ENCODE measurements around the gene DCN. TPM values are rescaled to one million over a fixed set of nuclear protein-coding genes. Genes with fewer than 3 reads are reported as not detected.

DCN gene
- total RNA-seq, result 1.6 and 12.5 TPM in 2 replicates

- DNase-seq (ENCODE audit: low read depth), result no peak
- peak within 1 kb of the TSS; percentile 43 for H3K4me3 ChIP-seq (ENCODE audit: low read depth, low read length)
- TF ChIP-seq CTCF (conservative IDR thresholded peaks at IDR 0.05; ENCODE audit: low read depth, low read length), result no peak
These were observed at the start of gene DCN for GRCh38 chr12:91182636-91183455. Gene DCN (minus strand): TSS chr12:91182817. CDS start chr12:91178552, 4,265 bp downstream.

GRCh38 chr12:91230841-91231240 is 48.2 kb upstream of the DCN start:
- H3K4me3 ChIP-seq (ENCODE audit: low read depth, low read length), result no peak overlapping the region
- no peak for TF ChIP-seq CTCF (conservative IDR thresholded peaks at IDR 0.05; ENCODE audit: low read depth, low read length)
- no peak for DNase-seq (ENCODE audit: low read depth)

GRCh38 chr12:91226951-91227350 is 44.3 kb upstream of the DCN start:
- TF ChIP-seq CTCF (conservative IDR thresholded peaks at IDR 0.05; ENCODE audit: low read depth, low read length), result no peak
- no peak overlapping the region for H3K4me3 ChIP-seq (ENCODE audit: low read depth, low read length)
- no peak for DNase-seq (ENCODE audit: low read depth)

GRCh38 chr12:91225316-91225715 is 42.7 kb upstream of the DCN start:
- H3K4me3 ChIP-seq (ENCODE audit: low read depth, low read length), result no peak overlapping the region
- no peak for TF ChIP-seq CTCF (conservative IDR thresholded peaks at IDR 0.05; ENCODE audit: low read depth, low read length)
- DNase-seq (ENCODE audit: low read depth), result no peak

- no peak for DNase-seq (ENCODE audit: low read depth)
- H3K4me3 ChIP-seq (ENCODE audit: low read depth, low read length), result no peak overlapping the region
- TF ChIP-seq CTCF (conservative IDR thresholded peaks at IDR 0.05; ENCODE audit: low read depth, low read length), result no peak
These were observed 41.8 kb upstream of the DCN start for GRCh38 chr12:91224401-91224800.

- H3K4me3 ChIP-seq (ENCODE audit: low read depth, low read length), result no peak overlapping the region
- TF ChIP-seq CTCF (conservative IDR thresholded peaks at IDR 0.05; ENCODE audit: low read depth, low read length), result no peak
- no peak for DNase-seq (ENCODE audit: low read depth)
These were observed 40.1 kb upstream of the DCN start for GRCh38 chr12:91222746-91223145.

GRCh38 chr12:91219919-91220318 is 37.3 kb upstream of the DCN start:
- TF ChIP-seq CTCF (conservative IDR thresholded peaks at IDR 0.05; ENCODE audit: low read depth, low read length), result no peak
- DNase-seq (ENCODE audit: low read depth), result no peak
- no peak overlapping the region for H3K4me3 ChIP-seq (ENCODE audit: low read depth, low read length)
